ENCODE results near the gene SLC26A8.

DNA sequence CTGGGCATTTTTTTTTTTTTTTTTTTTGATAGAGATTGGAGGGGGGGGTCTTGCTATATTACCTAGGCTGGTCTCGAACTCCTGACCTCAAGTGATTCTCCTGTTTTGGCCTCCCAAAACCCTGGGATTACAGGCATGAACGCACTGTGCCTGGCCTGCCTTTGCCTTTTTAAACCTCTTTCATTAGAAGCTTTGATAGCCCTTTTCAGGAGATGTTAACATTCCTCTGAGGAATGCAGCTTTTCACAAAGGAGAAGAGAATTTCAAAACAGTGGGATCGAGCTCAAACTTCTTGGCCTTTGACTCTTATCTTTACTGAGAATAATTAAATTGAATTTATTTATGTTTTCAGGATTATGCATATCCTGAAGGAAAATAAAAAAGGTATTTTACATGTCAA, 31.3 kb downstream of the SLC26A8 start:
- TF ChIP-seq, protein P1, sequence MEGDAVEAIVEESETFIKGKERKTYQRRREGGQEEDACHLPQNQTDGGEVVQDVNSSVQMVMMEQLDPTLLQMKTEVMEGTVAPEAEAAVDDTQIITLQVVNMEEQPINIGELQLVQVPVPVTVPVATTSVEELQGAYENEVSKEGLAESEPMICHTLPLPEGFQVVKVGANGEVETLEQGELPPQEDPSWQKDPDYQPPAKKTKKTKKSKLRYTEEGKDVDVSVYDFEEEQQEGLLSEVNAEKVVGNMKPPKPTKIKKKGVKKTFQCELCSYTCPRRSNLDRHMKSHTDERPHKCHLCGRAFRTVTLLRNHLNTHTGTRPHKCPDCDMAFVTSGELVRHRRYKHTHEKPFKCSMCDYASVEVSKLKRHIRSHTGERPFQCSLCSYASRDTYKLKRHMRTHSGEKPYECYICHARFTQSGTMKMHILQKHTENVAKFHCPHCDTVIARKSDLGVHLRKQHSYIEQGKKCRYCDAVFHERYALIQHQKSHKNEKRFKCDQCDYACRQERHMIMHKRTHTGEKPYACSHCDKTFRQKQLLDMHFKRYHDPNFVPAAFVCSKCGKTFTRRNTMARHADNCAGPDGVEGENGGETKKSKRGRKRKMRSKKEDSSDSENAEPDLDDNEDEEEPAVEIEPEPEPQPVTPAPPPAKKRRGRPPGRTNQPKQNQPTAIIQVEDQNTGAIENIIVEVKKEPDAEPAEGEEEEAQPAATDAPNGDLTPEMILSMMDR (IDR thresholded peaks at IDR 0.05), result no peak
- TF ChIP-seq POLR2AphosphoS5 (IDR thresholded peaks at IDR 0.05; ENCODE audit: low read depth, low read length) (no peak), TCF7L2 (IDR thresholded peaks at IDR 0.05; ENCODE audit: low read depth, low read length) (no peak)
- TF ChIP-seq, protein P2, sequence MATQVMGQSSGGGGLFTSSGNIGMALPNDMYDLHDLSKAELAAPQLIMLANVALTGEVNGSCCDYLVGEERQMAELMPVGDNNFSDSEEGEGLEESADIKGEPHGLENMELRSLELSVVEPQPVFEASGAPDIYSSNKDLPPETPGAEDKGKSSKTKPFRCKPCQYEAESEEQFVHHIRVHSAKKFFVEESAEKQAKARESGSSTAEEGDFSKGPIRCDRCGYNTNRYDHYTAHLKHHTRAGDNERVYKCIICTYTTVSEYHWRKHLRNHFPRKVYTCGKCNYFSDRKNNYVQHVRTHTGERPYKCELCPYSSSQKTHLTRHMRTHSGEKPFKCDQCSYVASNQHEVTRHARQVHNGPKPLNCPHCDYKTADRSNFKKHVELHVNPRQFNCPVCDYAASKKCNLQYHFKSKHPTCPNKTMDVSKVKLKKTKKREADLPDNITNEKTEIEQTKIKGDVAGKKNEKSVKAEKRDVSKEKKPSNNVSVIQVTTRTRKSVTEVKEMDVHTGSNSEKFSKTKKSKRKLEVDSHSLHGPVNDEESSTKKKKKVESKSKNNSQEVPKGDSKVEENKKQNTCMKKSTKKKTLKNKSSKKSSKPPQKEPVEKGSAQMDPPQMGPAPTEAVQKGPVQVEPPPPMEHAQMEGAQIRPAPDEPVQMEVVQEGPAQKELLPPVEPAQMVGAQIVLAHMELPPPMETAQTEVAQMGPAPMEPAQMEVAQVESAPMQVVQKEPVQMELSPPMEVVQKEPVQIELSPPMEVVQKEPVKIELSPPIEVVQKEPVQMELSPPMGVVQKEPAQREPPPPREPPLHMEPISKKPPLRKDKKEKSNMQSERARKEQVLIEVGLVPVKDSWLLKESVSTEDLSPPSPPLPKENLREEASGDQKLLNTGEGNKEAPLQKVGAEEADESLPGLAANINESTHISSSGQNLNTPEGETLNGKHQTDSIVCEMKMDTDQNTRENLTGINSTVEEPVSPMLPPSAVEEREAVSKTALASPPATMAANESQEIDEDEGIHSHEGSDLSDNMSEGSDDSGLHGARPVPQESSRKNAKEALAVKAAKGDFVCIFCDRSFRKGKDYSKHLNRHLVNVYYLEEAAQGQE (IDR thresholded peaks at IDR 0.05; ENCODE audit: insufficient read depth in 1 of 2, low read depth in 2 of 2, low read length in 1 of 2), result no peak

Measured in Panc1 (cell line).